Chondrocyte (in vitro differentiated cells): ENCODE measurements around the gene CD99L2. TPM values are rescaled to one million over a fixed set of nuclear protein-coding genes. Genes with fewer than 3 reads are reported as not detected.

Source experiments
- DNase-seq: peaks from one replicate; pipeline ENCODE4 v3.0.0; 2021; ENCODE audit warnings: mixed read lengths, low spot score
- H3K27ac Mint-ChIP-seq: one replicate; pipeline ENCODE4 v1.8.0; 2021; ENCODE audit warnings: mild to moderate bottlenecking, moderate library complexity, mixed read lengths; ENCODE audit not compliant: unreplicated experiment
- H3K27me3 Mint-ChIP-seq: 2 replicates; pipeline ENCODE4 v1.8.0; 2021; ENCODE audit warnings: low read depth, mixed read lengths
- H3K36me3 Mint-ChIP-seq: 2 replicates; pipeline ENCODE4 v1.8.0; 2021; ENCODE audit warnings: low read depth, mixed read lengths
- H3K4me1 Mint-ChIP-seq: 2 replicates; pipeline ENCODE4 v1.8.0; 2021; ENCODE audit warnings: low read depth, mild to moderate bottlenecking, mixed read lengths
- H3K4me3 Mint-ChIP-seq: one replicate; pipeline ENCODE4 v1.8.0; 2021; ENCODE audit warnings: mild to moderate bottlenecking, moderate library complexity, mixed read lengths; ENCODE audit not compliant: unreplicated experiment
- H3K9me3 Mint-ChIP-seq: 2 replicates; pipeline ENCODE4 v1.8.0; 2021; ENCODE audit warnings: low read depth, mixed read lengths
- CTCF ChIP-seq: fragments of 200-600 bp; sonication (generic); IDR thresholded peaks from 2 replicates; pipeline ENCODE4 v1.5.0; 2021; ENCODE audit warnings: antibody characterized with exemption, mild to moderate bottlenecking, moderate library complexity
- total RNA-seq: library from RNA; stranded (reverse); gene quantifications from 3 replicates; pipeline ENCODE4 v1.2.1, GENCODE V29; 2021

Gene CD99L2
- total RNA-seq, 1 donor from 2014 or later, result 82.1 TPM

DNA sequence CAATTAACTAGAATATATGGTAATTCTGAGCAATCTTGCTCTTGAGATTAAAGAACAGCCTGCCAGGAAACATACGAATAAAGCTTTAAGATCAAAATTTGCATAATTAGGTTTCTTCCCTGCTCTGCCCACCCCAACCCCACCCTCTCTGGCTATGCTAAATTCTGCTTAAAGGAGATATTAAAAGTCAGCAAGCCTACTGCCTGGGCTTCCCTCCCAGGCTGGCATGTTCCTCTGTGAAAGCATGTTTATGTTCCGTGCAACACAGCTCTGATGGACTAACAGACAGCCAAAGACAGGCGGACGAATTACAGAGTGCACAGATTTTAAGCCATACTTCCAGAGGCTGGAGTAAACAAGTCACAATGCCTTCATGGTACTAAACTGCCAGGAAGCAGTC, 28.4 kb downstream of the CD99L2 start:
- Mint-ChIP-seq H3K9me3 (peaks cover 7% of the 10 kb centered on the region), H3K27me3 (no peaks in the 10 kb centered on the region), H3K27ac (no peak overlapping the region), H3K36me3 (peaks cover 4% of the 10 kb centered on the region), H3K4me3 (no peak overlapping the region), H3K4me1 (peaks cover 20% of the 10 kb centered on the region)
- TF ChIP-seq CTCF, result no peak
- DNase-seq, result no peak

GRCh38 chrX:150869450-150869849, 29.0 kb downstream of the CD99L2 start:
- no peak overlapping the region for H3K27ac Mint-ChIP-seq
- DNase-seq, result no peak
- H3K4me1 Mint-ChIP-seq, result peaks cover 20% of the 10 kb centered on the region
- no peak overlapping the region for H3K4me3 Mint-ChIP-seq
- TF ChIP-seq CTCF, result no peak
- H3K36me3 Mint-ChIP-seq, result peaks cover 4% of the 10 kb centered on the region
- H3K9me3 Mint-ChIP-seq, result peaks cover 7% of the 10 kb centered on the region
- H3K27me3 Mint-ChIP-seq, result no peaks in the 10 kb centered on the region

- no peak for DNase-seq
- H3K27me3 Mint-ChIP-seq, result no peaks in the 10 kb centered on the region
- TF ChIP-seq CTCF, result no peak
- H3K4me1 Mint-ChIP-seq, result peaks cover 14% of the 10 kb centered on the region
- H3K9me3 Mint-ChIP-seq, result peaks cover 7% of the 10 kb centered on the region
- peaks cover 4% of the 10 kb centered on the region for H3K36me3 Mint-ChIP-seq
- no peak overlapping the region for H3K4me3 Mint-ChIP-seq
- no peak overlapping the region for H3K27ac Mint-ChIP-seq
Observed at GRCh38 chrX:150868625-150869024, 29.8 kb downstream of the CD99L2 start.

GRCh38 chrX:150864127-150864526, 34.3 kb downstream of the CD99L2 start:
- DNase-seq, result no peak
- no peaks in the 10 kb centered on the region for H3K4me1 Mint-ChIP-seq
- peaks cover 11% of the 10 kb centered on the region for H3K9me3 Mint-ChIP-seq
- no peak overlapping the region for H3K4me3 Mint-ChIP-seq
- no peaks in the 10 kb centered on the region for H3K27me3 Mint-ChIP-seq
- peaks cover 4% of the 10 kb centered on the region for H3K36me3 Mint-ChIP-seq
- no peak for TF ChIP-seq CTCF
- H3K27ac Mint-ChIP-seq, result no peak overlapping the region

- H3K27me3 Mint-ChIP-seq, result no peaks in the 10 kb centered on the region
- H3K27ac Mint-ChIP-seq, result no peak overlapping the region
- H3K4me1 Mint-ChIP-seq, result no peaks in the 10 kb centered on the region
- DNase-seq, result no peak
- H3K36me3 Mint-ChIP-seq, result peaks cover 4% of the 10 kb centered on the region
- TF ChIP-seq CTCF, result no peak
- H3K9me3 Mint-ChIP-seq, result peaks cover 14% of the 10 kb centered on the region
- no peak overlapping the region for H3K4me3 Mint-ChIP-seq
Observed at GRCh38 chrX:150863191-150863590, 35.3 kb downstream of the CD99L2 start.
